Breast epithelium (tissue), 3 donors: ENCODE results near the gene GOLGA8J.

Source experiments
- POLR2A ChIP-seq: fragments of 450-650 bp; IDR thresholded peaks from one replicate; pipeline ENCODE4 v1.6.1; 2016; ENCODE audit warnings: antibody characterized with exemption, mild to moderate bottlenecking, moderate library complexity
- POLR2AphosphoS5 ChIP-seq, 3 donors: sonication (generic); formaldehyde crosslinking; IDR thresholded peaks; one replicate each; pipeline ENCODE4 v1.6.1; 2017; ENCODE audit warnings: antibody characterized with exemption in 3 of 3
- TF ChIP-seq, protein P1 (sequence below), 3 donors: fragments of 450-650 bp; IDR thresholded peaks; one replicate each; pipeline ENCODE4 v1.5.1; 2016 to 2017; ENCODE audit warnings: antibody characterized with exemption in 3 of 3, mild to moderate bottlenecking in 3 of 3, moderate library complexity in 3 of 3

- TF ChIP-seq, protein P1, sequence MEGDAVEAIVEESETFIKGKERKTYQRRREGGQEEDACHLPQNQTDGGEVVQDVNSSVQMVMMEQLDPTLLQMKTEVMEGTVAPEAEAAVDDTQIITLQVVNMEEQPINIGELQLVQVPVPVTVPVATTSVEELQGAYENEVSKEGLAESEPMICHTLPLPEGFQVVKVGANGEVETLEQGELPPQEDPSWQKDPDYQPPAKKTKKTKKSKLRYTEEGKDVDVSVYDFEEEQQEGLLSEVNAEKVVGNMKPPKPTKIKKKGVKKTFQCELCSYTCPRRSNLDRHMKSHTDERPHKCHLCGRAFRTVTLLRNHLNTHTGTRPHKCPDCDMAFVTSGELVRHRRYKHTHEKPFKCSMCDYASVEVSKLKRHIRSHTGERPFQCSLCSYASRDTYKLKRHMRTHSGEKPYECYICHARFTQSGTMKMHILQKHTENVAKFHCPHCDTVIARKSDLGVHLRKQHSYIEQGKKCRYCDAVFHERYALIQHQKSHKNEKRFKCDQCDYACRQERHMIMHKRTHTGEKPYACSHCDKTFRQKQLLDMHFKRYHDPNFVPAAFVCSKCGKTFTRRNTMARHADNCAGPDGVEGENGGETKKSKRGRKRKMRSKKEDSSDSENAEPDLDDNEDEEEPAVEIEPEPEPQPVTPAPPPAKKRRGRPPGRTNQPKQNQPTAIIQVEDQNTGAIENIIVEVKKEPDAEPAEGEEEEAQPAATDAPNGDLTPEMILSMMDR (IDR thresholded peaks at IDR 0.05) = no peak
- TF ChIP-seq POLR2A = no peak
- no peak for TF ChIP-seq POLR2AphosphoS5 (IDR thresholded peaks at IDR 0.05)
Measured at GRCh38 chr15:30038667-30039523, 43.9 kb upstream of the GOLGA8J start.
